ENCODE data around the gene MFAP3.
"Not testable (repeated sequence)": the region's sequence is repeated elsewhere in the genome, so short reads cannot be mapped to it uniquely, and the experiment has no call there.

MFAP3 gene

GRCh38 chr5:154038707-154039457, at the start of gene MFAP3, which contains the start of gene FAM114A2:
Gene MFAP3 (plus strand): TSS chr5:154038967. CDS start chr5:154049723, 10,756 bp downstream.
Gene FAM114A2 (minus strand): TSS chr5:154038910. CDS start chr5:154034953, 3,957 bp downstream.
- DNase-seq (ENCODE audit: low spot score) = peak; percentile 92

DNA sequence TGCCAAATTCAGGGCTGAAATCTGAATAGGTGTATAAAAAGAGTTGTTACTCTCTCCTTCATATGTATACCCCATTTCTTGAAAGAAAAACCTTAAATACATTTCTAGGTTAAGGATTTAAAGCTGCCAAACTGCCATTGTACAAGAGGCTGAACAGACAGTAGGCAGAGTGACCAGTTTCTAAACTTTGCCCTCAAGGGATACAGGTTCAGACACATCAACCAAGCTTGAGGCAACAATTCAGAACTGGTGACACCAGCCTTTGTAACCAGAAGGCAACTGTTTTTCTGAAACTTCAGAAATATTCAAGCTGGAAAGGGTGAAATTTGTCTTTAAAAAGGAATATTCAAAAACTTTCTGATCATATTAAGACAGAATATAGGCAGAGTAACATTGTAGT, 47.6 kb upstream of the MFAP3 start:
- no peak for DNase-seq (ENCODE audit: low spot score)

GRCh38 chr5:153998010-153998409, 40.8 kb upstream of the MFAP3 start:
- no peak for DNase-seq (ENCODE audit: low spot score)

GRCh38 chr5:153998768-153999167, 40.0 kb upstream of the MFAP3 start:
- no peak for DNase-seq (ENCODE audit: low spot score)

DNA sequence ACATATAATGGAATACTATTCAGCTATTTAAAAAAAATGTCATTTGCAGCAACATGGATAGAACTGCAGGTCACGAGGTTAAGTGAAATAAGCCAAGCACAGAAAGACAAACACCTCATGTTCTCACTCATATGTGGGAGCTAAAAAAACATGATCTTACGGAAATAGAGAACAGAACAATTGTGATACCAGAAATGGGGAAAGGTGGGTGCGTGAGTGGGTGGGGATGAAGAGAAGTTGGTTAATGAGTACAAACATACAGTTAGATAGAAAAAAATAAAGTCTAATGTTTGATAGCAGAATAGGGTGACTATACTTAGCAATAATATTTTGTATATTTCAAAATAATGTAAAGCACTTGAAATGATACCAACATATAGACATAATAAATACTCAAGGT, 38.8 kb upstream of the MFAP3 start:
- DNase-seq (ENCODE audit: low spot score) = no peak

DNA sequence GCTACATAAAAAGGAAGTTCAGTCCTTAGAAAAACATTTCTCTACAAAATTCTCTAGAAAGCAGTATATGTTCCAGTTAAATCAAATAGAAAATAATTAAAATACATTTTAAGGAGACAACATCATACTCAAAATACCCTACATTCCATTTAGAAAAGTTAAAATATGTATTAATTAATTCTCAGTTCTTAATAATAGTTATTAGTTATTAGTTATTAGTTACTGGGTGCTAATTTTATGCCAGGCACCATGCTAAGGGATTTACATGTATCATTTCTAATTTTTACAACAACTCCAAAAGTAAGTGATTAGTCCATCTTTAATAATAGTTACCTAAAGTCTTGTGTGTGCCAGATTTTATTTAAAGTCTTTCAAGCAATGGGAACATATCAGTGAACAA, 38.1 kb upstream of the MFAP3 start:
- no peak for DNase-seq (ENCODE audit: low spot score)

- DNase-seq (ENCODE audit: low spot score) = no peak
These were observed 36.7 kb upstream of the MFAP3 start for GRCh38 chr5:154002093-154002492.

- DNase-seq (ENCODE audit: low spot score) = no peak
These were observed 36.2 kb upstream of the MFAP3 start for GRCh38 chr5:154002511-154003020.

- DNase-seq (ENCODE audit: low spot score) = no peak
These were observed 33.1 kb upstream of the MFAP3 start for GRCh38 chr5:154005648-154006047.

GRCh38 chr5:154010660-154011059, 28.1 kb upstream of the MFAP3 start:
- DNase-seq (ENCODE audit: low spot score) = no peak

DNA sequence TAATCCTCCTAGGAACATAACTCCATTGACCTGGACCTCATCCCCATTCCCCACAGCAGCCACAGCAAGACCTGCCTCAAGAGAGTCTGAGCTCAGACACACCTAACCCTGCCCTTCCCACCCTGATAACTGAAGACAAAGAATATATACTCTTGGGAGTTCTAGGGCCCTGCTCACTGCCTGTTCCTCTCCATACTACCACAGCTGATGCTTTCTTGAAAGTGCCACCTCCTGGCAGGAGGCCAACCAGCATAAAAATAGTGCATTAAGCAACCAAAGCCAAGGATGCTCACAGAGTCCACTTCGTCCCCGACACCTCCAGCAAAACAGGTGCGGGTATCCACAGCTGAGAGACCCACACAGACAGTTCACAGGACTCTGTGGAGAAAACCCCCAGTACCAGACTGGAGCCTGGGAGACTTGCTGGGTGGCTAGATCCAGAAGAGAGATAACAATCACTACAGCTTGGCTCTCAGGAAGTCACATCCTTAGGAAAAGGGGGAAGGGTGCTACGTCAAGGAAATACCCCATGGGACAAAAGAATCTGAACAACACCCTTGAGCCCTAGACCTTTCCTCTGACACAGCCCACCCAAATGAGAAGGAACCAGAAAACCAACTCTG, 23.6 kb upstream of the MFAP3 start:
- no peak for DNase-seq (ENCODE audit: low spot score)

DNA sequence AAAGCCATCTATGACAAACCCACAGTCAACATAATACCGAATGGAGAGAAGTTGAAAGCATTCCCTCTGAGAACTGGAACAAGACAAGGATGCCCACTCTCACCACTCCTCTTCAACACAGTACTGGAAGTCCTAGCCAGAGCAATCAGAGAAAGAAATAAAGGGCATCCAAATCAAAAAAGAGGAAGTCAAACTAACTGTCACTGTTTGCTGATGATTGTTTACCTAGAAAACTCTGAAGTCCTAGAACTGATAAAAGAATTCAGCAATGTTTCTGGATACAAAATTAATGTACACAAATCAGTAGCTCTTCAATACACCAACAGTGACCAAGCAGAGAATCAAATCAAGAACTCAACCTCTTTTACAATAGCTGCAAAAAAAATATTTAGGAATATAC, 19.8 kb upstream of the MFAP3 start:
- not testable (repeated sequence) for DNase-seq (ENCODE audit: low spot score)

DNA sequence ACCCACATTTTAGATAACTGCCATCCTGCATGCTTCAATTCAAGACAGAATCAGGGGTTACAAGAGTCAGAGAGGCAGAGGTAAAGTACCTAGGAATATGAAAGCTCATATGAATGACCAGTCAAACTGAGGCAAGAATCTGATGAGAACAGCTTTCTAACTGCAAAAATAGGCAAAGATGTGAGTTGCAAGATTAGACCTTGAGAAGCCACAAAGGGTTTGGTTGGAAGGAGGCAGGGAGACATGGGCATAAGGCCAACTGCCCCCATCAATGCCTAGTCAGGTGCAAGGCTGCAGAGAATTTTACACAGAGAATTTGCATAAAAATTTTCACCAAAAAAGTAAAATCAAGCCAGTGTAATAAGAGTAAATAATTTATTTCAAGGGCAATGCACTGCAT, 12.8 kb upstream of the MFAP3 start:
- no peak for DNase-seq (ENCODE audit: low spot score)

- no peak for DNase-seq (ENCODE audit: low spot score)
These were observed 6.8 kb upstream of the MFAP3 start for GRCh38 chr5:154031937-154032489.

- DNase-seq (ENCODE audit: low spot score) = no peak
These were observed 3.8 kb upstream of the MFAP3 start for GRCh38 chr5:154034944-154035343.

DNA sequence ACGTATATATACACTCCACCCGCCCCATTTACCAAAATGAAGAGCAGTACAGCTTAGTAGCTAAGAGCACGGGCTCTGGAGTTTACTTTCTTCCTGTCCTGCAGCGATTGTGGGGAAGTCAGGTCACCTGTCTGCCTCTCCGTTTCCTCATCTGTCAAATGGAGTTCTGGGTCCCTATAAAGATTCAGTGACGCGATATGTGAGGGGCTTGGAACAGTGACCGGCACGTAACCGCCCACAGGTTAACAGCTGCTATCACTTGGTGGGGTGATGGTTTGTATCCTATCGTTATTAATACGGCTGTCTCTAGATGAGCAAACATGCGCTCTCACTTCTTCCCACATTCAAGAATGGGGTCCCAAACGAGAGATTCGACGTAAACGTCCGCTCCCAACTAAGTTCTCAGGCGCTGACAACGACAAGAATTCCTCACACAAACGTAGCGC, 483 bp upstream of the MFAP3 start:
- DNase-seq (ENCODE audit: low spot score) = peak; percentile 59

DNA sequence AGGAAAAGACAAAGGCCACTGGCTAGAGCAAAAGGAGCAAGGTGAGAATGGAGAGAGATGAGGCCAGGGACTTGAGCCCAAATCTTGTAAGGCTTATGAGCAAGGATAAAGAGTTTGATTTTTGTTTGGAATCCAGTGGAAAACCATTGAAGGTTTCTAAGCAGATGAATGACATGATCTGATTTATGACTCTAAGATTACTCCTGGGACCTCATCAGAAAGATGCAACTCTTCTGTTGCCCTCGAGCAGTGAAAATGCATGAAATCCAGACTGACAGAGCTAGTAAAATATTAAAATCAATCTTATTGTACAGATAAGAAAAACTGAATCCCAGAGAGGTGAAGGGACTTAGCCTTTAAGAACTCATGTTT, 677 bp downstream of the MFAP3 start:
- no peak for DNase-seq (ENCODE audit: low spot score)

DNA sequence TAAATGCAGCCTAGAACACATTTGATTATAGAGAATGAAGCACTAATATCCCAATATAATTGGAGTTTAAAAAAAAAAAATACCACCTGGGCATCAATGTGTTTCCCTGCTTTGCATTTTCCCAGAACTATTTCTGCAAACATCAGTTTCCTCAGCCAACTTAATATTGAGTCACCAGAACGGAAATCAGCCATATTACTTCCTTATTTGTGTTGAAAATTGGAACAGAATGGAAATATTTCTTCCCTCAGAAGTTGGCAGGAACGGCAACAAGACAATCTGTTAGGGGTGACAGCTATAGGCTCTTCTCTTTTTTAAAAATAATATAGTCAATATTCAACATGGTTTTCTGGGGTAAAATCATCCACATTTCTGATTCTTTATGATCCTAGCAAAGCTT, 4.0 kb downstream of the MFAP3 start:
- DNase-seq (ENCODE audit: low spot score) = no peak

- no peak for DNase-seq (ENCODE audit: low spot score)
These were observed 5.3 kb downstream of the MFAP3 start for GRCh38 chr5:154044099-154044498.

- no peak for DNase-seq (ENCODE audit: low spot score)
These were observed 5.8 kb downstream of the MFAP3 start for GRCh38 chr5:154044581-154044980.

GRCh38 chr5:154046486-154046885, 7.7 kb downstream of the MFAP3 start:
- no peak for DNase-seq (ENCODE audit: low spot score)

DNA sequence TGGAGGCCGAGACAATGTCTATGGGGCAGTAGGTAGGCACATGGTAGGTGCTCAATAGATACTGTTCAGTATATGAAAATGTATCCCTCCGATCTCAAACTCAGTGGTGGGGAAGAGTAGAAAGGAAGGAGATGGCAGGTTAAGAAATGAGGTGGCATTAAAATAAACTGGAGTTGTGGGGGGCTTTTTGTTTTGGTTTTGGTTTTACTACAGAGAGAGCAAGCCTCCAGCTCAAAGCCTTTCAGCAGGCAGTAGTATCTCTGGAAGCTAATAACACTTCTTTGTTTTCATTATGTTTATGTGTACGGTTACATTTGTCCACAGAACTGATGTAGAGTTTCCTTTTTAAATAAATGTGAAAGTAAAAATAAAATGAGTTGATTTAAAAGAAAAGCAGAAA, 8.6 kb downstream of the MFAP3 start:
- no peak for DNase-seq (ENCODE audit: low spot score)

DNA sequence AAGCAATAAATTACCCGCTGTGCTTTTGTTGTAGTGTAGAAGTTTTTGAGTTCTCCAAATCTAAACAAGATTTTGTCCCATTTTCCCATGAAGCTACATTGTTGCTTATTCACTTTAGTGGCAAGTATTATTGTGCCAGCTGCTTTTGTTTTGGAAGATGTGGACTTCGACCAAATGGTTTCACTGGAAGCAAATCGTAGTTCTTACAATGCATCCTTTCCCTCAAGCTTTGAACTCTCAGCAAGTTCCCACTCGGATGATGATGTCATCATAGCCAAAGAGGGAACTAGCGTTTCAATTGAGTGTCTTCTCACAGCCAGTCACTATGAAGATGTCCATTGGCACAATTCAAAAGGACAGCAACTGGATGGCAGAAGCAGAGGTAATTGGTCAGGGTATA, 10.9 kb downstream of the MFAP3 start:
- DNase-seq (ENCODE audit: low spot score) = no peak

Data from germinal center (tissue), 1 donor.